GM12873 (cell line): Measurements from ENCODE around the gene PPP1R15A.
A peak's percentile ranks its signal among the peaks of the same experiment; 100 is the strongest.

Experiments used
- TF ChIP-seq, protein P1 (sequence below): IDR thresholded peaks from 2 replicates; pipeline ENCODE4 v1.5.1; 2012; ENCODE audit warnings: low read depth, mild to moderate bottlenecking, moderate library complexity, low read length, control low read depth; ENCODE audit not compliant: insufficient read depth; ENCODE audit errors: missing control alignments

PPP1R15A gene

DNA sequence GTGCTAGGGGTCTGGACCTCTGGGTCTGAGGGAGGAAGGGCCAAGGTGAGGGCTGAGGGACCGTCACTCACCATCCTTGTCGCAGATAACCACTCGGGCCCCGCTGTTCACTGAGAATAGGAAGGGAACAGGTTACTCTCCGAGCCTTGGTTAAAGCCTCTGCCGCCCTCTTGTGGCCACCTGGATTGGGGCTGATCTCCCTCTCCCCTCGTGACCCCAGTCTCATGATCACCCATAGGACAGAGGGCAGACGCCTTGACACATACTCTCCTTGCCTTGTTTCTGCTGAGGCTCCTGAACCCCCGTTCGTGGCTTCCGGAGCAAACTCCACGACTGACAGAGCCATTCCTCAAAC lies 36.5 kb upstream of the PPP1R15A start:
- TF ChIP-seq, protein P1, sequence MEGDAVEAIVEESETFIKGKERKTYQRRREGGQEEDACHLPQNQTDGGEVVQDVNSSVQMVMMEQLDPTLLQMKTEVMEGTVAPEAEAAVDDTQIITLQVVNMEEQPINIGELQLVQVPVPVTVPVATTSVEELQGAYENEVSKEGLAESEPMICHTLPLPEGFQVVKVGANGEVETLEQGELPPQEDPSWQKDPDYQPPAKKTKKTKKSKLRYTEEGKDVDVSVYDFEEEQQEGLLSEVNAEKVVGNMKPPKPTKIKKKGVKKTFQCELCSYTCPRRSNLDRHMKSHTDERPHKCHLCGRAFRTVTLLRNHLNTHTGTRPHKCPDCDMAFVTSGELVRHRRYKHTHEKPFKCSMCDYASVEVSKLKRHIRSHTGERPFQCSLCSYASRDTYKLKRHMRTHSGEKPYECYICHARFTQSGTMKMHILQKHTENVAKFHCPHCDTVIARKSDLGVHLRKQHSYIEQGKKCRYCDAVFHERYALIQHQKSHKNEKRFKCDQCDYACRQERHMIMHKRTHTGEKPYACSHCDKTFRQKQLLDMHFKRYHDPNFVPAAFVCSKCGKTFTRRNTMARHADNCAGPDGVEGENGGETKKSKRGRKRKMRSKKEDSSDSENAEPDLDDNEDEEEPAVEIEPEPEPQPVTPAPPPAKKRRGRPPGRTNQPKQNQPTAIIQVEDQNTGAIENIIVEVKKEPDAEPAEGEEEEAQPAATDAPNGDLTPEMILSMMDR: peak; percentile 97

GRCh38 chr19:48836089-48837017 lies 35.9 kb upstream of the PPP1R15A start, which contains the start of gene HSD17B14:
Gene HSD17B14, minus strand, starts transcription at chr19:48836491. Its CDS starts 80 bp downstream, at chr19:48836411.
- TF ChIP-seq, protein P1: no peak

GRCh38 chr19:48837051-48837524 lies 35.1 kb upstream of the PPP1R15A start:
- TF ChIP-seq, protein P1: no peak

GRCh38 chr19:48837687-48838086 lies 34.5 kb upstream of the PPP1R15A start:
- TF ChIP-seq, protein P1: no peak

- TF ChIP-seq, protein P1: no peak
These were observed 31.2 kb upstream of the PPP1R15A start for GRCh38 chr19:48841047-48841446.

DNA sequence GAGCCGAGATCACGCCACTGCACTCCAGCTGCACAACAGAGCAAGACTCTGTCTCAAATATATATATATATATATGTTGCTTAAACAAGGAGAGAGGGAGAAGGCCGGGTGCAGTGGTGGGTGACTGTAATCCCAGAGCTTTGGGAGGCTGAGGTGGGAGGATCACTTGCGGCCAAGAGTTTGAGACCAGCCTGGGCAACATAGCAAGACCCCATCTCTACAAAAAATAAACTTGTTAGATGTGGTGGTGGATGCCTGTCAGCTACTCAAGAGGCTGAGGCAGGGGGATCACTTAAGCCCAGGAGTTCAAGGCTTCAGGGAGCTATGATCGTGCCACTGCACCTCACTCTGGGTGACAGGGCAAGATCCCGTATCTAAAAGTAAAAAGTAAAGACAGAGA lies 30.6 kb upstream of the PPP1R15A start:
- TF ChIP-seq, protein P1: no peak

DNA sequence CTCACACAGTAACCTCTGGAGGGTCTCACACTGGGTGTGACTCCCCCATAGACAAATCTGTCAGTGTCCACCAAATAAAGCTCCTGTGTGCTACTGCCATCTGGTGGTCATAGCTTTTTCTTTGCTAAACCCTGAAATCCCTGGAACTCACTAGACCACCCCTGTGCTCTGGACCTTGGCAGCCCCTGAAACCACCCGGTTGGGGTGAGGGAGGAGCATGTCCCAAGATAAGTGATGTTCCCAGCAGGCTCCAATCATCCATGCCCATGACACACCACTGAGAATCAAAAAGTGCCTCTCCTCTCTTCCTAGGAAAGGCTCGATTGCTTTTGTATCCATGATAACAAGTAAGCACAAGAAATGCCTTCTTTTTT lies 29.4 kb upstream of the PPP1R15A start:
- TF ChIP-seq, protein P1: peak; percentile 86
